Ascending aorta (tissue), 2 donors: Measurements from ENCODE around the gene ROBO4. TPM values are rescaled to one million over a fixed set of nuclear protein-coding genes. Genes with fewer than 3 reads are reported as not detected.

ENCODE experiments used
- DNase-seq, 2 donors: peaks; one replicate each; pipeline ENCODE4 v3.0.0-alpha.2; 2019; ENCODE audit warnings: low spot score in 2 of 2
- H3K27ac ChIP-seq, 2 donors: fragments of 200-600 bp; sonication (generic); one replicate each; pipeline ENCODE4 v1.5.1; 2016 to 2017; ENCODE audit warnings: mild to moderate bottlenecking in 1 of 2
- H3K27me3 ChIP-seq: fragments of 200-600 bp; sonication (generic); one replicate; pipeline ENCODE4 v1.5.1; 2017
- H3K36me3 ChIP-seq, 2 donors: fragments of 200-600 bp; sonication (generic); one replicate each; pipeline ENCODE4 v1.5.1; 2016
- H3K4me1 ChIP-seq, 2 donors: fragments of 200-600 bp; sonication (generic); one replicate each; pipeline ENCODE4 v1.5.1; 2016 to 2017; ENCODE audit warnings: mild to moderate bottlenecking in 1 of 2
- H3K4me3 ChIP-seq, 2 donors: fragments of 200-600 bp; sonication (generic); one replicate each; pipeline ENCODE4 v1.5.1; 2016 to 2017; ENCODE audit warnings: mild to moderate bottlenecking in 1 of 2
- H3K9me3 ChIP-seq, 2 donors: fragments of 200-600 bp; sonication (generic); one replicate each; pipeline ENCODE4 v1.5.1; 2016
- intact Hi-C: fragments of 100-400 bp; cut with DNase I; formaldehyde crosslinking; loops from one replicate; pipeline ENCODE4 v1.15.1; 2023
- total RNA-seq: library from RNA; depleted of rRNA; stranded (reverse); fragments of >200 nt; gene quantifications from one replicate; pipeline ENCODE4 v1.1.0, GENCODE V29; 2016
- TF ChIP-seq, protein P1 (sequence below), 3 experiments: fragments of 200-600 bp in 2 of 3; fragments of 450-650 bp in 1 of 3; sonication (generic) in 2 of 3; IDR thresholded peaks; one replicate each; pipeline ENCODE4 v1.5.1; 2016 to 2019; ENCODE audit warnings: antibody characterized with exemption in 3 of 3, mild to moderate bottlenecking in 1 of 3, moderate library complexity in 1 of 3

The ROBO4 gene
- total RNA-seq, 1 donor from 2014 or later: 51.5 TPM

DNA sequence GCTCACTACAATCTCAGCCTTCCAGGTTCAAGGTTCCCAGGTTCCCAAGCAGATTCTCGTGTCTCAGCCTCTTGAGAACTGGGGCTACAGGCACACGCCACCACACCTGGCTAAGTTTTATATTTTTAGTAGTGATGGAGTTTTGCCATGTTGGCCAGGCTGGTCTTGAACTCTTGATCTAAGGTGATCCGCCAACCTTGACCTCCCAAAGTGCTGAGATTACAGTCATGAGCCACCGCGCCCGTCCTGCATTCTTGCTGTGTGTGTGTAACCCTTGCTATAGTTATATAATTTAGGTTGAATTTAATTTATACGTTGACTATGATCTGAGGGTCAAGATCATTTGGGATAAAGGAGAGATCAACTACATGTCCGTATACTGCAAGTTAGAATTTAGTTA, 61.7 kb downstream of the ROBO4 start:
- H3K4me1 ChIP-seq: peaks cover 11 to 14% of the 10 kb centered on the region in 2 donors

DNA sequence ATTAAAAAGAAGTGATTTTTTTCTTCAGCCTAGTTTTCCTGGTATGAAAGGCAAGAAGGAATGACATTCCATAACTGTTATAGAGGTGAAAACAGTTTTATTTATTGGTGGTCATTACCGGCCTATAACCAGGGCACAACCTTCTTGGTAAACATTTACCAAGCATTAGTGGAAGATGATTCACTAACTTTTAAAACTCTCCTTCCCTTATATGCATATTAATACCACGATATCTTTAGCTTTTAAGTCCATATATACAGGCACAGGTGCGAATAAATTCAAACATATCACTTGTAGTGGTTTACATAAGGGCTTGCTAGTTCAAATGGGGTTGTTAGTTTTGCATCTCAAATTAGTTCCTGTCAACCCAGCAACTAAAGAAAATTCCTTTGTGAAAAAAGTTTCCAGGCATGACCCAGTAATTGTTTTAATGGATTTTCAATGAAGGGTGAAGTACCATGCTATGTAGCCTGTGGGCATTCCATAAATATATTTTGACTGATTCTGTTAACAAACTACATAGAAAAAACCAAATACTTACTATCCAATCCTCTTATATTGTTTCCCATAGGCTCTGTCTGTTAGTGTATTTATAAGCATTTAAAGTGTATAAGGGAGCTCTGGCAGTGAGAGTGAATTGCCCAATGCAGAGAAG, 63.0 kb downstream of the ROBO4 start:
- intact Hi-C loops: loop anchor here (5.0 kb wide), 1 partner anchor 92 kb away; no protein-coding TSS in a partner anchor
- TF ChIP-seq, protein P1, sequence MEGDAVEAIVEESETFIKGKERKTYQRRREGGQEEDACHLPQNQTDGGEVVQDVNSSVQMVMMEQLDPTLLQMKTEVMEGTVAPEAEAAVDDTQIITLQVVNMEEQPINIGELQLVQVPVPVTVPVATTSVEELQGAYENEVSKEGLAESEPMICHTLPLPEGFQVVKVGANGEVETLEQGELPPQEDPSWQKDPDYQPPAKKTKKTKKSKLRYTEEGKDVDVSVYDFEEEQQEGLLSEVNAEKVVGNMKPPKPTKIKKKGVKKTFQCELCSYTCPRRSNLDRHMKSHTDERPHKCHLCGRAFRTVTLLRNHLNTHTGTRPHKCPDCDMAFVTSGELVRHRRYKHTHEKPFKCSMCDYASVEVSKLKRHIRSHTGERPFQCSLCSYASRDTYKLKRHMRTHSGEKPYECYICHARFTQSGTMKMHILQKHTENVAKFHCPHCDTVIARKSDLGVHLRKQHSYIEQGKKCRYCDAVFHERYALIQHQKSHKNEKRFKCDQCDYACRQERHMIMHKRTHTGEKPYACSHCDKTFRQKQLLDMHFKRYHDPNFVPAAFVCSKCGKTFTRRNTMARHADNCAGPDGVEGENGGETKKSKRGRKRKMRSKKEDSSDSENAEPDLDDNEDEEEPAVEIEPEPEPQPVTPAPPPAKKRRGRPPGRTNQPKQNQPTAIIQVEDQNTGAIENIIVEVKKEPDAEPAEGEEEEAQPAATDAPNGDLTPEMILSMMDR (IDR thresholded peaks at IDR 0.05): no peak
- no peak for DNase-seq
- Histone ChIP-seq H3K9me3 (no peaks in the 10 kb centered on the region), H3K4me1 (peaks cover 6 to 12% of the 10 kb centered on the region in 2 donors), H3K27me3 (peaks cover 13% of the 10 kb centered on the region), H3K27ac (no peak overlapping the region), H3K4me3 (no peak overlapping the region), H3K36me3 (no peaks in the 10 kb centered on the region)

More for the DNA sequence above, 61.7 kb downstream of the ROBO4 start:
- DNase-seq: no peak
- Histone ChIP-seq H3K4me3 (peak overlapping the region; percentile 36 to 53), H3K9me3 (no peaks in the 10 kb centered on the region), H3K27ac (peak overlapping the region in 1 of 2 donors; percentile 84), H3K27me3 (peaks cover 21% of the 10 kb centered on the region), H3K36me3 (no peaks in the 10 kb centered on the region)
- intact Hi-C loops: loop anchor here (2.0 to 5.0 kb wide), 3 partner anchors 31 to 94 kb away; partner anchors contain the start of gene ESAM
- TF ChIP-seq, protein P1 (IDR thresholded peaks at IDR 0.05): no peak

Other genes starting within 250 kb of the ROBO4 start
- gene SIAE, start 224.1 kb downstream of the ROBO4 start, total RNA-seq: 4.8 TPM
- not detected for gene SPA17, start 224.0 kb downstream of the ROBO4 start, total RNA-seq
- gene NRGN, start 157.9 kb downstream of the ROBO4 start, total RNA-seq: 5.3 TPM
- gene VSIG2, start 145.6 kb downstream of the ROBO4 start, total RNA-seq: not detected
- gene ESAM, start 135.6 kb downstream of the ROBO4 start, total RNA-seq: 257 TPM
- 21.4 TPM for gene MSANTD2, start 97.5 kb downstream of the ROBO4 start, total RNA-seq
- gene ROBO3, start 32.4 kb downstream of the ROBO4 start, total RNA-seq: 37.5 TPM
- not detected for gene HEPN1, start 21.4 kb upstream of the ROBO4 start, total RNA-seq
- not detected for gene HEPACAM, start 38.2 kb upstream of the ROBO4 start, total RNA-seq
- not detected for gene CCDC15, start 56.3 kb upstream of the ROBO4 start, total RNA-seq
- 1.5 TPM for gene SLC37A2, start 165.4 kb upstream of the ROBO4 start, total RNA-seq
- gene TMEM218, start 213.8 kb upstream of the ROBO4 start, total RNA-seq: 0.64 TPM